SK-N-SH (cell line): ENCODE measurements around the gene LAMB1. TPM values are rescaled to one million over a fixed set of nuclear protein-coding genes. Genes with fewer than 3 reads are reported as not detected.

Source experiments
- CTCF ChIA-PET: fragments of 300-600, 350-600 bp; formaldehyde crosslinking; extraction: SDS; loops from one replicate; lab custom pipeline; 2021; lab: Yijun Ruan, JAX
- POLR2A ChIA-PET: fragments of 350-600 bp; sonication (Branson Sonifier 250); formaldehyde crosslinking; extraction: SDS; loops from one replicate; lab custom pipeline; 2020; ENCODE audit warnings: antibody characterized with exemption, inconsistent platforms; lab: Yijun Ruan, JAX
- DNase-seq: peaks from one replicate; pipeline ENCODE4 v3.0.0; 2012
- H2AFZ ChIP-seq: fragments of 200-600 bp; sonication (generic); 2 replicates; pipeline ENCODE4 v1.8.1; 2016; ENCODE audit warnings: antibody characterized with exemption, mild to moderate bottlenecking, low read depth
- H3F3A ChIP-seq: fragments of 200-600 bp; sonication (generic); replicated peaks from 2 replicates; pipeline ENCODE3; 2016; ENCODE audit warnings: antibody characterized with exemption, mild to moderate bottlenecking; ENCODE audit not compliant: insufficient read depth
- H3K27ac ChIP-seq, 2 experiments: fragments of 200-500 bp in 1 of 2; fragments of 200-600 bp in 1 of 2; sonication (Bioruptor generic) in 1 of 2; sonication (generic), shearing (Covaris generic) in 1 of 2; 2 replicates each; pipeline versions ENCODE4 v1.5.1 to v1.6.1; 2014 to 2016; ENCODE audit warnings: low read depth in 2 of 2, inconsistent platforms in 1 of 2, low read length in 1 of 2, mild to moderate bottlenecking in 1 of 2, mixed read lengths in 1 of 2
- H3K27me3 ChIP-seq: fragments of 200-600 bp; sonication (generic), shearing (Covaris generic); 2 replicates; pipeline ENCODE4 v1.6.1; 2016; ENCODE audit warnings: mixed run types; ENCODE audit not compliant: insufficient read depth
- H3K36me3 ChIP-seq, 2 experiments: fragments of 200-500 bp in 1 of 2; fragments of 200-600 bp in 1 of 2; sonication (Bioruptor generic) in 1 of 2; sonication (generic) in 1 of 2; replicated peaks in 1 of 2; 2 replicates each; pipeline versions ENCODE3 to v1.5.1; 2014 to 2016; ENCODE audit warnings: low read length in 1 of 2, mild to moderate bottlenecking in 1 of 2; ENCODE audit not compliant: insufficient read depth in 2 of 2, control insufficient read depth in 1 of 2
- H3K4me1 ChIP-seq, 2 experiments: fragments of 200-500 bp in 1 of 2; fragments of 200-600 bp in 1 of 2; sonication (Bioruptor generic) in 1 of 2; sonication (generic), shearing (Covaris generic) in 1 of 2; 2 replicates each; pipeline versions ENCODE4 v1.5.1 to v1.6.1; 2014 to 2016; ENCODE audit warnings: low read depth in 1 of 2, low read length in 1 of 2, mixed run types in 1 of 2; ENCODE audit not compliant: insufficient read depth in 2 of 2, control insufficient read depth in 1 of 2
- H3K4me2 ChIP-seq: fragments of 200-600 bp; sonication (generic), shearing (Covaris generic); 2 replicates; pipeline ENCODE4 v1.6.1; 2017; ENCODE audit warnings: mixed run types
- H3K4me3 ChIP-seq, 2 experiments: fragments of 200-500 bp in 1 of 2; fragments of 200-600 bp in 1 of 2; sonication (Bioruptor generic) in 1 of 2; sonication (generic), shearing (Covaris generic) in 1 of 2; 2 replicates each; pipeline versions ENCODE4 v1.5.1 to v1.8.1; 2014 to 2016; ENCODE audit warnings: low read depth in 2 of 2, inconsistent platforms in 1 of 2, low read length in 1 of 2, mild to moderate bottlenecking in 1 of 2, mixed read lengths in 1 of 2, moderate library complexity in 1 of 2
- H3K79me2 ChIP-seq: fragments of 200-600 bp; sonication (generic); 2 replicates; pipeline ENCODE4 v1.8.1; 2017; ENCODE audit warnings: mild to moderate bottlenecking; ENCODE audit not compliant: insufficient read depth
- H3K9ac ChIP-seq: fragments of 200-600 bp; sonication (generic); 2 replicates; pipeline ENCODE4 v1.6.1; 2017; ENCODE audit warnings: mixed run types
- H3K9me2 ChIP-seq: fragments of 200-600 bp; sonication (generic); 2 replicates; pipeline ENCODE4 v1.6.1; 2017; ENCODE audit warnings: mixed run types
- H3K9me3 ChIP-seq: fragments of 200-600 bp; sonication (generic); 2 replicates; pipeline ENCODE4 v1.6.1; 2017; ENCODE audit warnings: mixed run types, mild to moderate bottlenecking, moderate library complexity
- H4K20me1 ChIP-seq: fragments of 200-600 bp; sonication (generic); 2 replicates; pipeline ENCODE4 v1.6.1; 2017; ENCODE audit warnings: mild to moderate bottlenecking, mixed run types; ENCODE audit not compliant: insufficient read depth
- ELF1 ChIP-seq: IDR thresholded peaks from 2 replicates; pipeline ENCODE4 v1.4.0; 2012
- EP300 ChIP-seq, 2 experiments: IDR thresholded peaks; 2 replicates each; pipeline versions ENCODE4 v1.4.0 to v1.6.1; 2012; ENCODE audit warnings: borderline replicate concordance in 1 of 2, low read depth in 1 of 2, low read length in 1 of 2
- EZH2phosphoT487 ChIP-seq: fragments of 200-600 bp; sonication (generic); IDR thresholded peaks from 2 replicates; pipeline ENCODE4 v1.6.1; 2017; ENCODE audit warnings: low read depth, mixed run types, mild to moderate bottlenecking, antibody characterized with exemption, moderate library complexity, borderline replicate concordance
- FOSL2 ChIP-seq: IDR thresholded peaks from 2 replicates; pipeline ENCODE4 v1.4.0; 2012; ENCODE audit warnings: low read depth, mild to moderate bottlenecking, moderate library complexity, borderline replicate concordance
- FOXJ3 ChIP-seq: sonication (generic); formaldehyde crosslinking; IDR thresholded peaks from 2 replicates; pipeline ENCODE4 v1.5.1; 2020; ENCODE audit warnings: mild to moderate bottlenecking, missing genetic modification reagents
- GATA2 ChIP-seq: sonication (generic); formaldehyde crosslinking; IDR thresholded peaks from 2 replicates; pipeline ENCODE4 v1.5.0; 2020; ENCODE audit warnings: mild to moderate bottlenecking, missing genetic modification reagents
- JUND ChIP-seq: IDR thresholded peaks from 2 replicates; pipeline ENCODE4 v1.4.0; 2012
- MEF2A ChIP-seq: IDR thresholded peaks from 2 replicates; pipeline ENCODE4 v1.4.0; 2012; ENCODE audit warnings: low read depth, borderline replicate concordance
- MXI1 ChIP-seq: IDR thresholded peaks from 2 replicates; pipeline ENCODE4 v1.6.1; 2012; ENCODE audit warnings: mild to moderate bottlenecking, low read depth, low read length, improper control_type of control experiment
- NFIC ChIP-seq: IDR thresholded peaks from 2 replicates; pipeline ENCODE4 v1.4.0; 2012; ENCODE audit warnings: borderline replicate concordance
- NRF1 ChIP-seq: IDR thresholded peaks from 2 replicates; pipeline ENCODE4 v1.6.1; 2012; ENCODE audit warnings: low read depth, mild to moderate bottlenecking, low read length
- PBX3 ChIP-seq: IDR thresholded peaks from 2 replicates; pipeline ENCODE4; 2012
- RAD21 ChIP-seq: IDR thresholded peaks from 2 replicates; pipeline ENCODE4 v1.6.1; 2012; ENCODE audit warnings: mild to moderate bottlenecking, low read length
- TEAD4 ChIP-seq: IDR thresholded peaks from 2 replicates; pipeline ENCODE4 v1.4.0; 2012; ENCODE audit warnings: mild to moderate bottlenecking, borderline replicate concordance; ENCODE audit not compliant: insufficient read depth
- USF2 ChIP-seq: fragments of 150-350 bp; IDR thresholded peaks from 2 replicates; pipeline ENCODE4 v1.6.1; 2017; ENCODE audit warnings: antibody characterized with exemption, low read length, low read depth, borderline replicate concordance
- ZBTB33 ChIP-seq: IDR thresholded peaks from 2 replicates; pipeline ENCODE4 v1.4.0; 2012; ENCODE audit warnings: low read depth, borderline replicate concordance
- WGBS: methylation state at CpG from one replicate; pipeline ENCODE4 v1.1.6; 2017; ENCODE audit warnings: low lambda C conversion rate; 5-methylcytosine and 5-hydroxymethylcytosine counted together
- polyA plus RNA-seq, 3 experiments: library from polyadenylated mRNA; depleted of rRNA; stranded (reverse); fragments of >200 nt; gene quantifications; 2 replicates each; pipeline ENCODE4 v1.2.3, GENCODE V29; 2012

The LAMB1 gene
- polyA plus RNA-seq, 1 of the 3 experiments (the other 2 are of a cell fraction): 435 TPM

GRCh38 chr7:107917763-107918651 lies 85.0 kb downstream of the LAMB1 start:
- H3F3A ChIP-seq: peaks cover 27% of the 10 kb centered on the region
- H3K36me3 ChIP-seq: peaks cover 70 to 88% of the 10 kb centered on the region in 2 experiments
- TF ChIP-seq MEF2A (no peak), ELF1 (no peak), NRF1 (no peak), GATA2 (no peak), USF2 (no peak), PBX3 (no peak), EZH2phosphoT487 (no peak), RAD21 (no peak), JUND (no peak), FOXJ3 (CRISPR knock-in tag) (no peak), FOSL2 (no peak), MXI1 (no peak), ZBTB33 (no peak), NFIC (no peak), TEAD4 (no peak), EP300 (IDR thresholded peaks at IDR 0.05; ENCODE audit: borderline replicate concordance in 1 of 2, low read depth in 1 of 2, low read length in 1 of 2) (no peak)
- no peak overlapping the region for H3K4me2 ChIP-seq
- no peaks in the 10 kb centered on the region for H3K9me2 ChIP-seq
- H3K4me1 ChIP-seq: peaks cover 2 to 12% of the 10 kb centered on the region in 2 experiments; a peak in 3 of 4 replicates
- H2AFZ ChIP-seq: no peak overlapping the region
- 77% methylated on average over 3 of the region's 3 CpGs for WGBS
- CTCF ChIA-PET: interaction anchor here (1.0 to 1.9 kb wide), 5 partner anchors 14 to 579 kb away, joined by 3 to 8 read pairs (median 4); no protein-coding TSS in a partner anchor
- no peaks in the 10 kb centered on the region for H3K9me3 ChIP-seq
- peak overlapping the region; percentile 16 to 36; a peak in 3 of 4 replicates for H3K27ac ChIP-seq
- peaks cover 28% of the 10 kb centered on the region for H3K79me2 ChIP-seq
- H3K4me3 ChIP-seq: no peak overlapping the region
- H3K27me3 ChIP-seq: no peaks in the 10 kb centered on the region
- H3K9ac ChIP-seq: no peak overlapping the region
- DNase-seq: no peak
- POLR2A ChIA-PET: no interaction called here
- no peaks in the 10 kb centered on the region for H4K20me1 ChIP-seq
